OCI-LY3 (cell line): ENCODE measurements around the gene PLEKHA3.

ENCODE experiments used
- H2AFZ ChIP-seq: fragments of 200-600, 300-600 bp; shearing (Covaris generic); 2 replicates; pipeline ENCODE4 v1.6.0; 2014; ENCODE audit warnings: antibody characterized with exemption, low read depth, low read length
- H3K27ac ChIP-seq: fragments of 200-600, 300-600 bp; sonication (generic); 2 replicates; pipeline ENCODE4 v1.5.1; 2014; ENCODE audit warnings: mild to moderate bottlenecking, low read length, moderate library complexity, mixed read lengths
- H3K27me3 ChIP-seq: fragments of 200-600, 300-600 bp; sonication (generic); 2 replicates; pipeline ENCODE4 v1.6.1; 2014; ENCODE audit warnings: low read depth, low read length, mixed read lengths
- H3K36me3 ChIP-seq: fragments of 200-600, 300-600 bp; sonication (generic); replicated peaks from 2 replicates; pipeline ENCODE3; 2014; ENCODE audit warnings: low read depth, low read length, mixed read lengths
- H3K4me1 ChIP-seq: fragments of 300-600, 200-600 bp; sonication (generic); 2 replicates; pipeline ENCODE4 v1.6.1; 2014; ENCODE audit warnings: low read length, mixed read lengths
- H3K4me2 ChIP-seq: fragments of 200-600, 300-600 bp; sonication (generic); 2 replicates; pipeline ENCODE4 v1.6.1; 2014; ENCODE audit warnings: low read length, mixed read lengths
- H3K4me3 ChIP-seq: fragments of 300-600, 200-600 bp; sonication (generic); 2 replicates; pipeline ENCODE4 v1.5.1; 2014; ENCODE audit warnings: antibody characterized with exemption, mild to moderate bottlenecking, low read length, moderate library complexity
- H3K79me2 ChIP-seq: fragments of 300-600, 200-600 bp; shearing (Covaris generic); 2 replicates; pipeline ENCODE4 v1.6.1; 2014; ENCODE audit warnings: mild to moderate bottlenecking, low read length, mixed read lengths
- H3K9ac ChIP-seq: fragments of 300-600, 200-600 bp; shearing (Covaris generic); 2 replicates; pipeline ENCODE4 v1.6.0; 2014; ENCODE audit warnings: mild to moderate bottlenecking, low read length, moderate library complexity
- H3K9me3 ChIP-seq: fragments of 200-600, 300-600 bp; shearing (Covaris generic); 2 replicates; pipeline ENCODE4 v1.6.1; 2014; ENCODE audit warnings: low read length, mixed read lengths; ENCODE audit not compliant: insufficient read depth
- H4K20me1 ChIP-seq: fragments of 200-600, 300-600 bp; sonication (generic); 2 replicates; pipeline ENCODE4 v1.6.1; 2016; ENCODE audit warnings: low read length, mixed read lengths; ENCODE audit not compliant: insufficient read depth
- CTCF ChIP-seq: fragments of 200-600, 300-600 bp; sonication (generic); IDR thresholded peaks from 2 replicates; pipeline ENCODE4 v1.5.1; 2014; ENCODE audit warnings: antibody characterized with exemption, low read length, low read depth
- EZH2phosphoT487 ChIP-seq: fragments of 200-600 bp; shearing (Covaris generic); IDR thresholded peaks from 2 replicates; pipeline ENCODE4 v1.6.1; 2018; ENCODE audit warnings: antibody characterized with exemption, mixed run types, low read depth

PLEKHA3 gene

DNA sequence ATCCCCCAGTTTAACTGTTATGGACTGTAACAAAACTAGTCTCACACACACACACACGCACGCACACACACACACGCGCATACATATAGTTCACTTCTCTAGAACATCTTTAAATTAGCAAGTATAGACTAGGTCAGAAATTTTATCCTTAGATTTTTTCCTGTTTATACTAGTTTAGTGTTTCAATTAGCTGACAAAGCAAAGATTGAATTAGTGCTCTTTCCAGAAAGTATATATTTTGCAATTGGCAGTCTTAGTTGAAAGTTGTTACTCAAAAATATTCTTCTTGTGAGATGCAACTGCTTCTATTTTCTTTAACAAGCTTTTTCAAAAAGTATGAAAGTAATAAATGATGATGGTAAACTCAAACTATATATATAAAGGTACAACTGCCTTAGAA lies 22.5 kb downstream of the PLEKHA3 start:
- no peak overlapping the region for H3K4me2 ChIP-seq
- no peak overlapping the region for H2AFZ ChIP-seq
- H4K20me1 ChIP-seq, result no peaks in the 10 kb centered on the region
- no peak overlapping the region for H3K27ac ChIP-seq
- TF ChIP-seq CTCF (no peak), EZH2phosphoT487 (no peak)
- no peak overlapping the region for H3K9ac ChIP-seq
- peaks cover 28% of the 10 kb centered on the region for H3K36me3 ChIP-seq
- H3K4me3 ChIP-seq, result no peak overlapping the region
- peaks cover 16% of the 10 kb centered on the region for H3K4me1 ChIP-seq
- no peaks in the 10 kb centered on the region for H3K9me3 ChIP-seq
- H3K79me2 ChIP-seq, result no peaks in the 10 kb centered on the region
- H3K27me3 ChIP-seq, result no peaks in the 10 kb centered on the region

- no peak overlapping the region for H3K4me3 ChIP-seq
- no peak overlapping the region for H3K27ac ChIP-seq
- H3K27me3 ChIP-seq, result no peaks in the 10 kb centered on the region
- no peaks in the 10 kb centered on the region for H3K9me3 ChIP-seq
- TF ChIP-seq EZH2phosphoT487 (no peak), CTCF (no peak)
- H3K4me1 ChIP-seq, result peaks cover 26% of the 10 kb centered on the region
- no peak overlapping the region for H3K9ac ChIP-seq
- H3K4me2 ChIP-seq, result no peak overlapping the region
- H3K79me2 ChIP-seq, result no peaks in the 10 kb centered on the region
- H2AFZ ChIP-seq, result no peak overlapping the region
- peaks cover 16% of the 10 kb centered on the region for H3K36me3 ChIP-seq
- no peaks in the 10 kb centered on the region for H4K20me1 ChIP-seq
Measured at GRCh38 chr2:178506101-178506500, 25.8 kb downstream of the PLEKHA3 start.

GRCh38 chr2:178506524-178506923 lies 26.3 kb downstream of the PLEKHA3 start:
- TF ChIP-seq EZH2phosphoT487 (no peak), CTCF (no peak)
- no peaks in the 10 kb centered on the region for H3K9me3 ChIP-seq
- no peak overlapping the region for H3K4me2 ChIP-seq
- no peaks in the 10 kb centered on the region for H4K20me1 ChIP-seq
- H3K9ac ChIP-seq, result no peak overlapping the region
- no peak overlapping the region for H3K4me3 ChIP-seq
- no peaks in the 10 kb centered on the region for H3K27me3 ChIP-seq
- H2AFZ ChIP-seq, result no peak overlapping the region
- peaks cover 12% of the 10 kb centered on the region for H3K36me3 ChIP-seq
- peaks cover 26% of the 10 kb centered on the region for H3K4me1 ChIP-seq
- H3K79me2 ChIP-seq, result no peaks in the 10 kb centered on the region
- no peak overlapping the region for H3K27ac ChIP-seq

GRCh38 chr2:178506949-178507348 lies 26.7 kb downstream of the PLEKHA3 start:
- no peak overlapping the region for H3K4me2 ChIP-seq

More at GRCh38 chr2:178506949-178507348, 26.7 kb downstream of the PLEKHA3 start:
- H3K4me1 ChIP-seq, result peaks cover 26% of the 10 kb centered on the region
- H3K36me3 ChIP-seq, result peaks cover 9% of the 10 kb centered on the region
- H4K20me1 ChIP-seq, result no peaks in the 10 kb centered on the region
- no peak overlapping the region for H2AFZ ChIP-seq
- no peak overlapping the region for H3K9ac ChIP-seq
- TF ChIP-seq CTCF (no peak), EZH2phosphoT487 (no peak)
- no peak overlapping the region for H3K27ac ChIP-seq
- H3K27me3 ChIP-seq, result no peaks in the 10 kb centered on the region
- no peaks in the 10 kb centered on the region for H3K9me3 ChIP-seq
- no peak overlapping the region for H3K4me3 ChIP-seq
- H3K79me2 ChIP-seq, result no peaks in the 10 kb centered on the region
